SK-N-SH treated with all-trans-retinoic acid at 6 μM for 48 hours (cell line): ENCODE results near the gene MEF2B.

Source experiments
- ATAC-seq: fragments of 200-7000 bp; cut with Tn5 transposase; 3 replicates; pipeline ENCODE4 v1.9.1; 2020; ENCODE audit warnings: mild to moderate bottlenecking, moderate library complexity
- ARNTL ChIP-seq: fragments of 450-650 bp; formaldehyde crosslinking; IDR thresholded peaks from 2 replicates; pipeline ENCODE4 v1.5.0; 2020; ENCODE audit warnings: low read depth, mild to moderate bottlenecking, moderate library complexity, borderline replicate concordance
- BACH2 ChIP-seq: fragments of 250-450 bp; sonication (Bioruptor Pico); IDR thresholded peaks from 2 replicates; pipeline ENCODE4 v1.9.0; 2021; ENCODE audit warnings: mild to moderate bottlenecking, borderline replicate concordance
- CREB5 ChIP-seq: fragments of 250-450 bp; sonication (Bioruptor Pico); IDR thresholded peaks from 2 replicates; pipeline ENCODE4 v1.5.1; 2020; ENCODE audit warnings: low read depth, mild to moderate bottlenecking, moderate library complexity
- CSDC2 ChIP-seq: fragments of 250-450 bp; sonication (Bioruptor Pico); IDR thresholded peaks from 2 replicates; pipeline ENCODE4 v1.5.0; 2020; ENCODE audit warnings: mild to moderate bottlenecking, moderate library complexity
- CSRNP3 ChIP-seq: fragments of 250-450 bp; sonication (Bioruptor Pico); IDR thresholded peaks from 2 replicates; pipeline ENCODE4 v1.5.1; 2021; ENCODE audit warnings: mild to moderate bottlenecking, moderate library complexity
- ESRRG ChIP-seq: fragments of 250-450 bp; sonication (Bioruptor Pico); IDR thresholded peaks from 2 replicates; pipeline ENCODE4 v1.6.1; 2021; ENCODE audit warnings: mild to moderate bottlenecking
- ISL1 ChIP-seq: fragments of 250-450 bp; sonication (Bioruptor Pico); IDR thresholded peaks from 2 replicates; pipeline ENCODE4 v2.1.2; 2022; ENCODE audit warnings: mild to moderate bottlenecking, moderate library complexity
- OSR1 ChIP-seq: fragments of 250-450 bp; sonication (Bioruptor Pico); IDR thresholded peaks from 2 replicates; pipeline ENCODE4 v1.8.0; 2022; ENCODE audit warnings: moderate library complexity, mild to moderate bottlenecking, inconsistent platforms
- PATZ1 ChIP-seq: fragments of 250-450 bp; sonication (Bioruptor Pico); IDR thresholded peaks from 2 replicates; pipeline ENCODE4 v1.8.0; 2020; ENCODE audit warnings: mild to moderate bottlenecking, moderate library complexity, borderline replicate concordance
- POU6F1 ChIP-seq: fragments of 250-450 bp; sonication (Bioruptor Pico); IDR thresholded peaks from 2 replicates; pipeline ENCODE4 v1.8.0; 2021; ENCODE audit warnings: low read depth, mild to moderate bottlenecking, moderate library complexity, borderline replicate concordance
- PPARA ChIP-seq: fragments of 250-450 bp; sonication (Bioruptor Pico); IDR thresholded peaks from 2 replicates; pipeline ENCODE4 v1.5.0; 2020; ENCODE audit warnings: mild to moderate bottlenecking, borderline replicate concordance
- RARB ChIP-seq: fragments of 250-450 bp; sonication (Bioruptor Pico); IDR thresholded peaks from 2 replicates; pipeline ENCODE4 v1.8.0; 2021; ENCODE audit warnings: mild to moderate bottlenecking, moderate library complexity
- SNAI2 ChIP-seq: fragments of 250-450 bp; sonication (Bioruptor Pico); IDR thresholded peaks from 2 replicates; pipeline ENCODE4 v1.5.0; 2020; ENCODE audit warnings: mild to moderate bottlenecking, moderate library complexity
- TCF4 ChIP-seq: fragments of 250-450 bp; sonication (Bioruptor Pico); IDR thresholded peaks from 2 replicates; pipeline ENCODE4 v1.8.0; 2021; ENCODE audit warnings: mild to moderate bottlenecking, moderate library complexity, borderline replicate concordance
- TOX ChIP-seq: fragments of 250-450 bp; sonication (Bioruptor Pico); IDR thresholded peaks from 2 replicates; pipeline ENCODE4 v1.8.0; 2021; ENCODE audit warnings: mild to moderate bottlenecking, moderate library complexity, borderline replicate concordance
- TSHZ2 ChIP-seq: fragments of 250-450 bp; sonication (Bioruptor Pico); IDR thresholded peaks from 2 replicates; pipeline ENCODE4 v1.5.0; 2020; ENCODE audit warnings: mild to moderate bottlenecking, moderate library complexity
- ZC3H10 ChIP-seq: fragments of 250-450 bp; sonication (Bioruptor Pico); IDR thresholded peaks from 2 replicates; pipeline ENCODE4 v1.5.1; 2021; ENCODE audit warnings: mild to moderate bottlenecking, moderate library complexity
- ZFP3 ChIP-seq: fragments of 250-450 bp; sonication (Bioruptor Pico); IDR thresholded peaks from 2 replicates; pipeline ENCODE4 v1.5.0; 2020; ENCODE audit warnings: mild to moderate bottlenecking, moderate library complexity
- ZNF565 ChIP-seq: fragments of 450-650 bp; formaldehyde crosslinking; conservative IDR thresholded peaks from 2 replicates; pipeline ENCODE4 v1.5.0; 2020; ENCODE audit warnings: low read depth, mild to moderate bottlenecking, moderate library complexity
- ZNF70 ChIP-seq: fragments of 450-650 bp; formaldehyde crosslinking; IDR thresholded peaks from 2 replicates; pipeline ENCODE4 v1.5.0; 2020; ENCODE audit warnings: mild to moderate bottlenecking, moderate library complexity
- ZNF8 ChIP-seq: fragments of 450-650 bp; formaldehyde crosslinking; IDR thresholded peaks from 2 replicates; pipeline ENCODE4 v1.5.0; 2020; ENCODE audit warnings: mild to moderate bottlenecking, moderate library complexity

MEF2B gene

GRCh38 chr19:19159534-19159933 is 10.5 kb downstream of the MEF2B start:
- TF ChIP-seq ZNF70 (CRISPR knock-in tag) = no peak
- no peak for TF ChIP-seq RARB (CRISPR knock-in tag)
- no peak for TF ChIP-seq ESRRG (CRISPR knock-in tag)
- no peak for TF ChIP-seq PPARA (CRISPR knock-in tag)
- TF ChIP-seq OSR1 (CRISPR knock-in tag) = no peak
- TF ChIP-seq BACH2 (CRISPR knock-in tag) = no peak
- no peak for TF ChIP-seq TSHZ2 (CRISPR knock-in tag)
- no peak for TF ChIP-seq CREB5 (CRISPR knock-in tag)
- no peak for TF ChIP-seq CSDC2 (CRISPR knock-in tag)
- TF ChIP-seq ZNF8 (CRISPR knock-in tag) = no peak
- TF ChIP-seq PATZ1 (CRISPR knock-in tag) = no peak
- TF ChIP-seq ZC3H10 (CRISPR knock-in tag) = no peak
- no peak for TF ChIP-seq POU6F1
- TF ChIP-seq ZNF565 (CRISPR knock-in tag) = no peak
- TF ChIP-seq ISL1 (CRISPR knock-in tag) = no peak
- TF ChIP-seq ZFP3 (CRISPR knock-in tag) = no peak
- TF ChIP-seq TCF4 (CRISPR knock-in tag) = no peak
- no peak for TF ChIP-seq ARNTL (CRISPR knock-in tag)
- no peak for ATAC-seq

- TF ChIP-seq CSRNP3 (CRISPR knock-in tag) (no peak), SNAI2 (CRISPR knock-in tag) (no peak), TCF4 (CRISPR knock-in tag) (no peak), ARNTL (CRISPR knock-in tag) (no peak), TOX (CRISPR knock-in tag) (no peak), RARB (CRISPR knock-in tag) (no peak), POU6F1 (no peak), ZNF565 (CRISPR knock-in tag) (no peak), ZNF8 (CRISPR knock-in tag) (no peak)
- no peak for ATAC-seq
These were observed 12.3 kb downstream of the MEF2B start for GRCh38 chr19:19157808-19158207.
